Lung (tissue), 12 donors: Measurements from ENCODE around the gene TMEM63A. TPM values are rescaled to one million over a fixed set of nuclear protein-coding genes. Genes with fewer than 3 reads are reported as not detected.

Source experiments
- ATAC-seq: fragments of 200-7000 bp; cut with Tn5 transposase; one replicate; pipeline ENCODE4 v1.9.1; 2020; ENCODE audit warnings: moderate number of reproducible peaks; ENCODE audit not compliant: insufficient read depth, low FRiP score
- DNase-seq, 3 donors: peaks; one replicate each; pipeline ENCODE4 v3.0.0-alpha.2; 2013 to 2017
- H3K27ac ChIP-seq, 2 donors: one replicate each; pipeline ENCODE4 v1.5.1; 2013; ENCODE audit warnings: mild to moderate bottlenecking in 2 of 2, moderate library complexity in 2 of 2, control low read depth in 1 of 2, inconsistent platforms in 1 of 2, low read depth in 1 of 2, low read length in 1 of 2
- H3K27me3 ChIP-seq, 3 donors: one replicate each; pipeline ENCODE4 v1.5.1; 2013; ENCODE audit warnings: low read length in 2 of 3; ENCODE audit not compliant: control insufficient read depth in 3 of 3, insufficient read depth in 3 of 3
- H3K36me3 ChIP-seq, 4 donors: one replicate each; pipeline ENCODE4 v1.5.1; 2013; ENCODE audit warnings: low read length in 4 of 4, mild to moderate bottlenecking in 1 of 4, moderate library complexity in 1 of 4; ENCODE audit not compliant: control insufficient read depth in 4 of 4, insufficient read depth in 4 of 4
- H3K4me1 ChIP-seq, 5 donors: one replicate each; pipeline ENCODE4 v1.5.1; 2013; ENCODE audit warnings: low read length in 5 of 5, mild to moderate bottlenecking in 2 of 5, moderate library complexity in 1 of 5; ENCODE audit not compliant: control insufficient read depth in 5 of 5, insufficient read depth in 5 of 5
- H3K4me3 ChIP-seq: one replicate; pipeline ENCODE4 v1.5.1; 2013; ENCODE audit warnings: mild to moderate bottlenecking, control low read depth, moderate library complexity
- H3K9ac ChIP-seq, 2 donors: one replicate each; pipeline ENCODE4 v1.5.1; 2013; ENCODE audit warnings: low read length in 2 of 2, control low read depth in 1 of 2; ENCODE audit not compliant: insufficient read depth in 1 of 2
- H3K9me3 ChIP-seq, 4 donors: one replicate each; pipeline ENCODE4 v1.5.1; 2013; ENCODE audit warnings: low read length in 3 of 4, mild to moderate bottlenecking in 1 of 4, moderate library complexity in 1 of 4; ENCODE audit not compliant: control insufficient read depth in 4 of 4, insufficient read depth in 3 of 4
- CTCF ChIP-seq: IDR thresholded peaks from 2 replicates; pipeline ENCODE4 v1.5.1; 2012; ENCODE audit warnings: mild to moderate bottlenecking; ENCODE audit errors: control extremely low read depth, extremely low read depth
- WGBS, 2 donors: extraction: QIAGEN DNeasy Blood & Tissue Kit; methylation state at CpG; one replicate each; pipeline ENCODE4 v1.1.7; 2013; 5-methylcytosine and 5-hydroxymethylcytosine counted together
- polyA plus RNA-seq, 2 donors: library from polyadenylated mRNA; stranded (reverse); fragments of 200-250 nt; gene quantifications; one replicate each; pipeline ENCODE4 v1.2.1, GENCODE V29; 2013
- total RNA-seq, 2 donors: library from RNA; depleted of rRNA in 1 of 2; stranded (reverse); fragments of >200 nt in 1 of 2; gene quantifications; one replicate each; pipeline ENCODE4 v1.2.1, GENCODE V29; 2014 to 2021
- donor health status: control.
- donor health status: control.
- donor health status: Bipolar disorder and iron deficiency.
- donor health status: healthy.
- donor health status: DM: yes; HTN: yes; CAD: no.

Gene TMEM63A
- total and polyA plus RNA-seq, 4 donors, result 26.1 to 108 (median 73.1) TPM

GRCh38 chr1:225822655-225823403 lies 59.4 kb downstream of the TMEM63A start:
- no peak overlapping the region for H3K27ac ChIP-seq
- H3K9me3 ChIP-seq, result no peaks in the 10 kb centered on the region
- no peak overlapping the region for H3K4me3 ChIP-seq
- H3K9ac ChIP-seq, result no peak overlapping the region
- ATAC-seq (no peak), DNase-seq (no peak)
- no peaks in the 10 kb centered on the region for H3K27me3 ChIP-seq
- H3K36me3 ChIP-seq, result peaks cover 0 to 19% (median 2%) of the 10 kb centered on the region in 4 donors
- TF ChIP-seq CTCF, result no peak
- WGBS, 2 donors, result 87 to 95% methylated on average over 12 of the region's 12 CpGs
- H3K4me1 ChIP-seq, result peaks cover 4 to 61% (median 27%) of the 10 kb centered on the region in 5 donors

GRCh38 chr1:225820522-225821120 lies 61.6 kb downstream of the TMEM63A start:
- Histone ChIP-seq H3K9ac (no peak overlapping the region), H3K9me3 (no peaks in the 10 kb centered on the region), H3K4me1 (peaks cover 19 to 72% (median 34%) of the 10 kb centered on the region in 5 donors), H3K27me3 (no peaks in the 10 kb centered on the region), H3K4me3 (no peak overlapping the region), H3K36me3 (peaks cover 0 to 23% (median 2%) of the 10 kb centered on the region in 4 donors), H3K27ac (no peak overlapping the region)
- WGBS, 2 donors, result 76 to 86% methylated on average over 5 of the region's 5 CpGs
- TF ChIP-seq CTCF, result no peak
- peak in 2 of 3 donors; percentile 81 to 88 for DNase-seq
- no peak for ATAC-seq

- Histone ChIP-seq H3K4me3 (no peak overlapping the region), H3K9ac (no peak overlapping the region), H3K27ac (peak overlapping the region in 1 of 2 donors; percentile 63), H3K27me3 (no peaks in the 10 kb centered on the region), H3K4me1 (peaks cover 19 to 69% (median 35%) of the 10 kb centered on the region in 5 donors), H3K9me3 (no peaks in the 10 kb centered on the region), H3K36me3 (peaks cover 0 to 30% (median 2%) of the 10 kb centered on the region in 4 donors)
- ATAC-seq (no peak), DNase-seq (no peak)
- TF ChIP-seq CTCF, result no peak
- 77 to 92% methylated on average over 12 of the region's 12 CpGs for WGBS, 2 donors
Observed at GRCh38 chr1:225819346-225820192, 62.6 kb downstream of the TMEM63A start.
